Measurements from ENCODE around the gene TFF3.

Gene TFF3

GRCh38 chr21:42356046-42356445 lies 40.8 kb upstream of the TFF3 start:
- no peaks in the 10 kb centered on the region for H3K36me3 ChIP-seq (ENCODE audit: control insufficient read depth, insufficient read depth, low read length)
- TF ChIP-seq CTCF (IDR thresholded peaks at IDR 0.05; ENCODE audit: insufficient read depth, low read length, poor library complexity, severe bottlenecking) = no peak
- H3K4me3 ChIP-seq (replicated peaks; ENCODE audit: low read depth, low read length) = no peak overlapping the region
- no peaks in the 10 kb centered on the region; the same call in 1 of the 2 replicates for H3K27me3 ChIP-seq (replicated peaks; ENCODE audit: control insufficient read depth, insufficient read depth, low read length)
- DNase-seq (ENCODE audit: extremely low read depth, insufficient read length) = no peak

GRCh38 chr21:42353623-42354022 lies 38.4 kb upstream of the TFF3 start:
- no peak for TF ChIP-seq CTCF (IDR thresholded peaks at IDR 0.05; ENCODE audit: insufficient read depth, low read length, poor library complexity, severe bottlenecking)
- H3K4me3 ChIP-seq (replicated peaks; ENCODE audit: low read depth, low read length) = no peak overlapping the region
- no peaks in the 10 kb centered on the region for H3K36me3 ChIP-seq (ENCODE audit: control insufficient read depth, insufficient read depth, low read length)
- no peak for DNase-seq (ENCODE audit: extremely low read depth, insufficient read length)
- H3K27me3 ChIP-seq (replicated peaks; ENCODE audit: control insufficient read depth, insufficient read depth, low read length) = no peaks in the 10 kb centered on the region

- Histone ChIP-seq H3K27me3 (replicated peaks; ENCODE audit: control insufficient read depth, insufficient read depth, low read length) (no peaks in the 10 kb centered on the region), H3K36me3 (ENCODE audit: control insufficient read depth, insufficient read depth, low read length) (no peaks in the 10 kb centered on the region), H3K4me3 (replicated peaks; ENCODE audit: low read depth, low read length) (no peak overlapping the region)
- no peak for DNase-seq (ENCODE audit: extremely low read depth, insufficient read length)
- TF ChIP-seq CTCF (IDR thresholded peaks at IDR 0.05; ENCODE audit: insufficient read depth, low read length, poor library complexity, severe bottlenecking) = no peak
Observed at GRCh38 chr21:42352441-42353095, 37.4 kb upstream of the TFF3 start.

GRCh38 chr21:42351626-42352440 lies 36.6 kb upstream of the TFF3 start:
- Histone ChIP-seq H3K36me3 (ENCODE audit: control insufficient read depth, insufficient read depth, low read length) (no peaks in the 10 kb centered on the region), H3K4me3 (replicated peaks; ENCODE audit: low read depth, low read length) (no peak overlapping the region), H3K27me3 (replicated peaks; ENCODE audit: control insufficient read depth, insufficient read depth, low read length) (peaks cover 2% of the 10 kb centered on the region; the same call in 1 of the 2 replicates)
- TF ChIP-seq CTCF (IDR thresholded peaks at IDR 0.05; ENCODE audit: insufficient read depth, low read length, poor library complexity, severe bottlenecking) = no peak
- no peak for DNase-seq (ENCODE audit: extremely low read depth, insufficient read length)

- Histone ChIP-seq H3K27me3 (replicated peaks; ENCODE audit: control insufficient read depth, insufficient read depth, low read length) (peaks cover 2% of the 10 kb centered on the region; the same call in 1 of the 2 replicates), H3K4me3 (replicated peaks; ENCODE audit: low read depth, low read length) (no peak within 1 kb of the TSS), H3K36me3 (ENCODE audit: control insufficient read depth, insufficient read depth, low read length) (no peaks in the 10 kb centered on the region)
- TF ChIP-seq CTCF (IDR thresholded peaks at IDR 0.05; ENCODE audit: insufficient read depth, low read length, poor library complexity, severe bottlenecking) = no peak
- no peak for DNase-seq (ENCODE audit: extremely low read depth, insufficient read length)
Observed at GRCh38 chr21:42350927-42351426, 35.8 kb upstream of the TFF3 start, which contains the start of gene TFF2. TFF2 (minus strand) TSS chr21:42350994; CDS start chr21:42350957, 37 bp downstream.

Data from GM06990 (cell line).